Right ventricle myocardium inferior (tissue), 1 donor: Measurements from ENCODE around the gene EPO. TPM values are rescaled to one million over a fixed set of nuclear protein-coding genes. Genes with fewer than 3 reads are reported as not detected.
"Not testable (repeated sequence)": the region's sequence is repeated elsewhere in the genome, so short reads cannot be mapped to it uniquely, and the experiment has no call there.

Source experiments
- ATAC-seq: fragments of 200-7000 bp; cut with Tn5 transposase; one replicate; pipeline ENCODE4 v1.9.1; 2020; ENCODE audit warnings: mild to moderate bottlenecking, moderate library complexity
- DNase-seq: peaks from one replicate; pipeline ENCODE4 v3.0.0; 2021; ENCODE audit errors: missing footprints
- intact Hi-C: fragments of 100-400 bp; cut with DNase I; formaldehyde crosslinking; loops from one replicate; pipeline ENCODE4 v1.11.0; 2022
- total RNA-seq: library from RNA; stranded (reverse); fragmentation: NEBNext Ultra II Directional; extraction: Animal tissue kit (Norgen Biotek cat#: 25700); gene quantifications from one replicate; pipeline ENCODE4 v1.2.1, GENCODE V29; 2021
- donor health status: DM: no; HTN: yes; CAD: no; lungs with severe emphysema.

Gene EPO
- total RNA-seq, 1 donor from 2014 or later = not detected

DNA sequence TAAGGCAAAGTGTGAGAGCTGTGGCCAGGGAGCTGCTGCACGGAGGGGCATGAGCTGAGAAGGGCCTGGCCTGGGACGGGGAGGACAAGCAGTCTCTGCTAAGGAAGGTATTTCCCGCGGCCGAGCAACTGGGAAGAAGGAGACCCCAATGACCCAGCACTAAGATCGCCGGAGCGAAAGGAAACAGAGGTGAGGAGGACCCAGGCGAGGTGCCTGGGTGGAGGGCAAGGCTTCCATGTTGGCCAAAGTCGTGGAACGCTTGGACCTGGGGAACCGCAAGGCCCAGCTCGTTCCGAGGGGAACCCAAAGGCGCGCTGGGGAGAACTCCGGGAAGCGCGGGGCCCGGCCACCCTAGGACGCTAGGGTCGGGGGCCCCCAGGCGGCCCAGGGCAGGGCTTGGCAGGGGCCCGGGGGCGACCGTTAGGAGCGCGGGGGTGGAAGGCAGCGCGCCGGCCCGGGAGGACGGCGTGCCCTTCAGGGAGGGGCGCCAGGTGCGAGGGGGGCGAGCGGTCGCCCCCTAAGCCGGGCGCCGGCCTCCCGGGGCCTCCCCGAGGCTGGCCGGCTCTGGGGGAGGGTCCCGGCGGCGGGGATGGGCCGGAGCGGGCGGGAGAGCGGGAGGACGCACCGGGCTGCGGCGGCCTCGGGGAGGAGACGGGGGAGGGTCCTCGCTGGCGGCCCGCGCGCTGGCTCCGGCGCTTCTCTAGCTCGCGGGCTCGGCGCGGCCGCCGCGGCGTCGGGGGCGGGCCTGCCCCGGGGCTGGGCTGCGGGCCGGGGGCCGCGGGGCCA lies 26.8 kb upstream of the EPO start:
- DNase-seq (no peak), ATAC-seq (peak; percentile 12)
- intact Hi-C loops = loop anchor here (5.0 kb wide), 4 partner anchors 81 to 226 kb away; partner anchors contain the start of genes FBXO24, LRCH4 and MOSPD3

DNA sequence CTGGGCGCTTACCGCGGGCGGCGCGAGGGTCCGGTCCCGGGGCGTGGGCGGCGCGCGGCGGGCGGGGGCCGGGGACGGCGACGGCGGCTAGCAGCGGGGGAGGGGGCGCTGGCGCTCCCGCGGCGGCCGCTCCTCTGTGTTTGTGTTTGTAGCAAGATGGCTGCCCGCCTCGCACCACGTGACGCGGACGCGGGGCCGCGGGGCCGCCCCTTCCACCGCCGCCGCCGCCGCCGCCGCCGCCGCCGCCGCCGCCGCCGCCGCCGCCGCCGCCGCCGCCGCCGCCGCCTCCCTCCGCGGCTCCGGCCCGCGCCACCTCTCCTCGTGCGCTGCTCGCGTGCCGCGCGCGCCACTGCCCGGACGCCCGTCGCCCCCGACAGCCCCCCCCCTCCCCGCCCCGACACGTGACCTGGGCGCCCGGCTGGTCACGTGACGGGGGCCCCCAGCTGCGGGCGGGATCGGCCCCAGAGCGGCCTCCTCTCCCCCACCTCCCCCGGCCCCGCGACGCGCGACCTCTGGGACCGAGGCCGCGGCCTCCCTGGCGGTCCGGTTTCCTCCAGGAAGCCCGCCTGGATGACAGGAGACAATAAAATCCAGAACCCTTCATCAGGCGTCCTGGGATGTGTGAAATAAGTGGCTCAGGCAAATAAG lies 26.0 kb upstream of the EPO start, which contains the start of gene GIGYF1:
GIGYF1 (minus strand) TSS at position 153 of the 648 bp plus-strand sequence. CDS start 6,012 bp downstream, outside the sequence.
- ATAC-seq = peak; percentile 36
- peak; percentile 92 for DNase-seq
- intact Hi-C loops = loop anchor here (5.0 kb wide), 4 partner anchors 82 to 227 kb away; partner anchors contain the start of genes FBXO24, LRCH4 and MOSPD3

DNA sequence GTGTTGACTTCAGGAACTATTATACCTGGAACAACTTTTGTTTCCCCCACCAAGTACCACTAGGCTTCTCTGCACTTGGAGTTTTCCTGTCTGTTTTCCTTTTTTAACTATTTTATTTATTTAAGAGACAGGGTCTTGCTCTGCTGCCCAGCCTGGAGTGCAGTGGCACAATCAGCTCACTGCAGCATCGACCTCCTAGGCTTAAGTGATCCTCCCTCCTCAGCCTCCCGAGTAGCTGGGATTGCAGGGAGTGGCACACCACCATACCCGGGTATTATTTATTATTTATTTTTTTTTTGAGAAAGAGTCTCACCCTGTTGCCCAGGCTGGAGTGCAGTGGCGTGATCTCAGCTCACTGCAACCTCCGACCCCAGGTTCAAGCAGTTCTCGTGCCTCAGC lies 24.1 kb upstream of the EPO start:
- no peak for ATAC-seq
- intact Hi-C loops = no loop called here
- DNase-seq = no peak

DNA sequence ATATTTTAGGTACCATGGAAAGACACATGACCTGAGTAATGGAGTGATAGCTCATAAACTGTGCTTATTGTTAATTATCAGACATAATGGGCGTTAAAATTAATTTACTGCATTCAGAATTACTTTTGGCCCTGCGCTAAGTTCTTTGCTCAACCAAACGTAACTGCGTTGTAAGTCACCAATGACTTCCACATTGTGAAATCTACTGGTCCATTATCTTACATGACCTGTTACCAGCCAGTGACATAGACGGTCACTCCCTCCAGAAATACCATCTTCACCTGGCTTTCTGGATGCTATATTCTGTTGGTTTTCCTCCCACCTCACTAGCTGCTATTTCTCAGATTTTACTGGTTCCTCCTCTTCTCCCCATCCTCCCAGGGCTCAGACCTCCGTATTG lies 21.2 kb upstream of the EPO start:
- intact Hi-C loops = no loop called here
- ATAC-seq = no peak
- DNase-seq = no peak

DNA sequence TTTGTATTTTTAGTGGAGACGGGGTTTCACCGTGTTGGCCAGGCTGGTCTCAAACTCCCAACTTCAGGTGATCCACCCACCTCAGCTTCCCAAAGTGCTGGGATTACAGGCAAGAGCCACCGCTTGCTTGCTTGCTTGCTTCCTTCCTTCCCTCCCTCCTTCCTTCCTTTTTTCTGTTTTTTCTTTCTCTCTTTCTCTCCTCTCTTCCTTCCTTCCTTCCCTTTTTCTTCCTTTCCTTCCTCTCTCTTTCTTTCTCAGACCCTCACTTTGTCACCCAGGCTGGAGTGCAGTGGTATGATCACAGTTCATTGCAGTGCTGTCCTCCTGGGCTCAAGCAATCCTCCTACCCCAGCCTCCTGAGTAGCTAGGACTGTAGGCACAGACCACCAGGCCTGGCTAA lies 19.2 kb upstream of the EPO start:
- ATAC-seq, DNase-seq, intact Hi-C loops: not testable (repeated sequence)

DNA sequence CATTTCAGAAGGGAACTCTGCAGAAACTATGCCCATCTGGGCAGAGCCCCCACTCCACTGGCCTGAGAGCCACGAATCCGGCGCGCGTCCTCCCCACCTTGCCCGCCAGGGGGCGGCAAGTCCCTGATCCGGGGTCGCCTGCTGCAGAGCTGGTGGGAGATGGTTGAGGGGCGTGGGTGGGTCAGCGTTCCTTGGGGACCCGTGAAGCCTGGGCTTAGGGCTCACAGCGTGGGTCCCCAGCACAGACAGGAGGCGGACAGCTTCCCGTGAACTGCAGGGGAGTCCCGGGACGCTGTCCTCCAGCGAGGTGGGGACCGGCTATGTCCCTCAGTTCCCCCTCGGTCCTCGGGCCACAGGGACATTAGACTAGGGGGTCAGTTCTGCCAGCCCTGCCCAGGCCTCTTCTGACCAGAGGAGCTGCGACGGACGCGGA lies 14.9 kb upstream of the EPO start:
- peak; percentile 77 for ATAC-seq
- intact Hi-C loops = loop anchor here (5.0 kb wide), 1 partner anchor 147 kb away; the partner anchor contains the start of gene SLC12A9
- peak; percentile 88 for DNase-seq

DNA sequence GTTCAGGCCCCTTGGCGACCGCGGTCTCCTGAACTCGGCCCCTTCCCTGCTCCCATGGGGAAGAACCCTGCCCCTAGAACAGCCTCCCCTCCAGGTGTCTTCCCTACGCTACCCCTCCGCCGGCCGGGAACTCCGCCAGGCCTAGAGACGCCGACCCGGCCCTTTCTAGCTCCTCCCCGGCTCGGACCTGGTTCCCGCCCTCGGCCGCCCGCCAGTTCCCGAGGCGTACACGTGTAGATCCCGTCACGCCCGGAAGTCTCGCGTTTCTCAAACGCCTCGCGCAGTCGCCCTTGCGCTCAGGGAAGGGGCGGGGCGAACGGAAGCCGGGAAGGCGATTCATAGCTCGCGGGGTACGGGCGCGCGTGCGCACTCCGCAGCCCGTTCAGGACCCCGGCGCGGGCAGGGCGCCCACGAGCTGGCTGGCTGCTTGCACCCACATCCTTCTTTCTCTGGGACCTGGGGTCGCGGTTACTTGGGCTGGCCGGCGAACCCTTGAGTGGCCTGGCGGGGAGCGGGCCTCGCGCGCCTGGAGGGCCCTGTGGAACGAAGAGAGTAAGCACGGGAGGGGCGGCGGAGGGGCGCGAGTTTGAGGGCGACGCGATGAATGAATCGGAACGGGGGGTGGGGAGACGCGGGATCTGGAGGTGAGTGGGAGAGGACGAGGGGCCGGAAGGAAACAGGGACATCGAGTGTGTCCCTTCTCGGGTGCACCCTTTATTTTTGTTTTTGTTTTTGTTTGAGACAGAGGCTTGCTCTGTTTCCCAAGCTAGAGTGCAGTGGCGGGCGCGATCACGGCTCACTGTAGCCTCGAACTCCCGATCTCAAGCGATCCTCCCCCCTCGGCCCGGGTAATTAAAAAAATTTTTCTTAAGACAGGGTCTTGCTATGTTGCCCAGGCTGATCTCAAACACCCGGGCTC lies 14.3 kb upstream of the EPO start, which contains the start of gene POP7:
POP7 (plus strand) TSS at position 369 of the 919 bp plus-strand sequence. CDS start 710 bp downstream, outside the sequence.
- intact Hi-C loops = loop anchor here (5.0 kb wide), 1 partner anchor 146 kb away; the partner anchor contains the start of gene SLC12A9
- DNase-seq = peak; percentile 100
- peak; percentile 98 for ATAC-seq

DNA sequence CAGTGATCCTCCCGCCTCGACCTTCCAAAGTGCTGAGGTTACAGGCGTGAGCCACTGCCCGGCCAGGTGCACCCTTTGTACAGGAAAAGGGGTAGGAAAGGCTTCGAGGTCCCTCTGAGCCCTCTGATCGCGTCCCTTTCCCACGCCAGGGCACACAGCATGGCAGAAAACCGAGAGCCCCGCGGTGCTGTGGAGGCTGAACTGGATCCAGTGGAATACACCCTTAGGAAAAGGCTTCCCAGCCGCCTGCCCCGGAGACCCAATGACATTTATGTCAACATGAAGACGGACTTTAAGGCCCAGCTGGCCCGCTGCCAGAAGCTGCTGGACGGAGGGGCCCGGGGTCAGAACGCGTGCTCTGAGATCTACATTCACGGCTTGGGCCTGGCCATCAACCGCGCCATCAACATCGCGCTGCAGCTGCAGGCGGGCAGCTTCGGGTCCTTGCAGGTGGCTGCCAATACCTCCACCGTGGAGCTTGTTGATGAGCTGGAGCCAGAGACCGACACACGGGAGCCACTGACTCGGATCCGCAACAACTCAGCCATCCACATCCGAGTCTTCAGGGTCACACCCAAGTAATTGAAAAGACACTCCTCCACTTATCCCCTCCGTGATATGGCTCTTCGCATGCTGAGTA lies 13.5 kb upstream of the EPO start:
- intact Hi-C loops = loop anchor here (5.0 kb wide), 1 partner anchor 146 kb away; the partner anchor contains the start of gene SLC12A9
- ATAC-seq (no peak), DNase-seq (peak; percentile 77)

DNA sequence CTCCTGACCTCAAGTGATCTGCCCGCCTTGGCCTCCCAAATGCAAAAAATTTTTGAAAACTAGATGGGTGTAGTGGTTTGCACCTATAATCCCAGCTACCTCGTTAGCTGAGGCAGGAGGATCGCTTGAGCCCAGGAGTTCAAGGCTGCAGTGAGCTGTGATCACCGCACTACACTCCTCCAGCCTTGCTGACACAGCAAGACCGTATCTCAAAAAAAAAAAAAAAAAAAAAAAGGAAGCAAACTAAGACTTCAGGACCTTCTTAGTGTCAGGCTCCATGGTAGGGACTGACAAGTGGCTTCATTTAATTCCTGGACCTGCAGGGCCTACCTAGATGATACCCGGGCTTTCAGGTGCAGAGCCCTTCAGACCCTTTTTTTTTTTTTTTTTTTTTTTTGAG lies 11.9 kb upstream of the EPO start:
- ATAC-seq (no peak), DNase-seq (no peak)
- intact Hi-C loops = loop anchor here (5.0 kb wide), 1 partner anchor 144 kb away; the partner anchor contains the start of gene SLC12A9

DNA sequence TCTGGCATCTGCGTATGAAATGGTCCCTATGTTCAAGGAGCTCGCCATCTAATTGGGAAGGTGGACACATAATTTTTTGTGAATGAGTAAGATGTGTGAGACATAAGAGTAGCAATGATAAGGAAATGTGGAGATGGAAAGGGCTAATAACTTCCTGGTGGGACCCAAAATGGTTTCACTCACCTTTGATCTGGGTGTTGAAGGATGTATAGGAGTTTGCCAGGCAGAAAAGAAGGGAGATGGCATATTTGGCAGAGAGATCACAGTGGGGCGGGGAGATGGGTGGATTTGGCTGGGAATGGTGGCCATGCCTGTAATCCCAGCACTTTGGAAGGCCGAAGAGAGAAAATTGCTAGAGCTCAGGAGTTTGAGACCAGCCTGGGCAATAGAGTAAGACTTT lies 9.8 kb upstream of the EPO start:
- DNase-seq (no peak), ATAC-seq (no peak)
- intact Hi-C loops = no loop called here

DNA sequence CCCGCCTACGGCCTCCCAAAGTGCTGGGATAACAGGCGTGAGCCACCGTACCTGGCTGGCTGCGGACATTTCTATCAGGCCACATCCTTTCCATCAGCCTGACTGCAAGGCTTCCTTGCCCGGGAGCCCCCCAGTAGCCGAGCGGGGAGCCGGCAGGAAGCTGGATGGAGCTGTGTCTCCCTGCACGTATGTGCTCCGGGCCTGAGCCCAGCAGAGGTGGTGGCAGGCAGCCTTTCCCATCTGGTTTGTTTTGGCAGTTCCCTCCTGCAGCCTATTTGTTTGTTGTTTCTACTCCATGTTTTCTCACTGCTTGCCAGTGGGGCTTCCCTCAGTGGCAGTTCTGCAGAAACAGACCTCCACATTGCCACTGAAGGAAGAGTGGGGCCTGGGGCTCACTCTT lies 8.9 kb upstream of the EPO start:
- no peak for DNase-seq
- no peak for ATAC-seq
- intact Hi-C loops = no loop called here

DNA sequence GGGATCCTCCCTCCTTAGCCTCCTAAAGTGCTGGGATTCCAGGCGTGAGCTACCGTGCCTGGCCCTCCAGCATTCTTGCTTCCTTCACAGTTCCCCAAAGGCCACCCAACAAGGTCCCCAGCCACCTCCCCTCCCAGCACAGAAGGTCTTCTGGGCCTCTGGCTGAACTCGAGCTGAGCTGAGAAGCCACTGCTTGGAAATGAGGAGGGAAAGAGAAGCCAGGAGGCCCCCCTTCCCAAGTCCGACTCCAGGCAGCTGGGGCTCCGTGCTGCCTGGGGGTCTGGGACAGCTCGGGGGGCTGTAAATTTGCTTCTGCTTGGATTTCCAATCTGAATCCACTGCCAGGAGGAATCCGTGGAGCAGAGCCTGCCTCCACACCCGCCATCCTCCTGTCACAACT lies 5.5 kb upstream of the EPO start:
- DNase-seq (no peak), ATAC-seq (no peak)
- intact Hi-C loops = no loop called here

DNA sequence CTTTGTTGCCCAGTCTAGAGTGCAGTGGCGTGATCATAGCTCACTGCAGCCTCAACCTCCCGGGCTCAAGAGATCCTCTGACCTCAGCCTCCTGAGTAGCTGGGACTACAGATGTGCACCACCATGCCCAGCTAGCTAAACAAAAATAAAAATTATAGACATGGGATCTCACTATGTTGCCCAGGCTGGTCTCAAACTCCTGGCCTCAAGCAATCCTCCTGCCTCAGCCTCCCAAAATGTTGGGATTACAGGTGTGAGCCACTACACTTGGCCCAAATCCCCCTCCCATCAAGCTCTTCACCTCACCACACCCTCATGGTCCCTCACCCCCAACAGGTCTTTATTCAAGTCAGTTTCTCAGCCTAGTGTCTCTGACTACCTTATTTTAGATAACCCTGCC lies 3.2 kb upstream of the EPO start:
- DNase-seq, intact Hi-C loops, ATAC-seq: not testable (repeated sequence)

DNA sequence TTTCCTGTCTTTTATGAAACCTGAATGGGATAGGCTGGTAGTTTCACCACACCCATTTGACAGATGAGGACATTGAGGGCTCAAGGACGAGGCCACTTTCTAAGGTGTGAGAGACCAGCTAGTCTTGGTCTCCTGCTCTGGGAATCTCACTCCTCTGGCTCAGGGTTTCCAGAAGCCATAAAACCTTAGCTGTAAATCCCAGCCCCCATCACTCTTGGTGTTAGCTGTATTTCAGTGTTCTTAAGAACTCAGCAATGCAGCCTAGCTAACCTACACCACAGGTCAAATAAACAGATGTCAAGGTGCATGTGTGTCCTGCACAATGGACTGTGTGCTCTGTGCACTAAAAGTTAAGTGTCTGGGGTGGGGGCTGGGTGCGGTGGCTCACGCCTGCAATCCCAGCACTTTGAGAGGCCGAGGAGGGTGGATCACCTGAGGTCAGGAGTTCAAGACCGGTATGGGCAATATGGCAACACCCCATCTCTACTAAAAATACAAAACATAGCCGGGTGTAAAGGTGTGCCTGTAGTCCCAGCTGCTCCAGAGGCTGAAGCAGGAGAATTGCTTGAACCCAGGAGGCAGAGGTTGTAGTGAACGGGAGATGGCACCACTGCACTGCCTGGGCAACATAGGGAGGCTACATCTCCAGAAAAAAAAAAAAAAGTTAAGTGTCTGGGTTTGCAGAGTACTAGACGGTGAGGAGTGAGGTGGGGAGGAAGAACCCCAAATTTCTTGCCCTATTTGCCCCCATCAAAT lies 567 bp upstream of the EPO start:
- intact Hi-C loops = no loop called here
- no peak for DNase-seq
- ATAC-seq = no peak

DNA sequence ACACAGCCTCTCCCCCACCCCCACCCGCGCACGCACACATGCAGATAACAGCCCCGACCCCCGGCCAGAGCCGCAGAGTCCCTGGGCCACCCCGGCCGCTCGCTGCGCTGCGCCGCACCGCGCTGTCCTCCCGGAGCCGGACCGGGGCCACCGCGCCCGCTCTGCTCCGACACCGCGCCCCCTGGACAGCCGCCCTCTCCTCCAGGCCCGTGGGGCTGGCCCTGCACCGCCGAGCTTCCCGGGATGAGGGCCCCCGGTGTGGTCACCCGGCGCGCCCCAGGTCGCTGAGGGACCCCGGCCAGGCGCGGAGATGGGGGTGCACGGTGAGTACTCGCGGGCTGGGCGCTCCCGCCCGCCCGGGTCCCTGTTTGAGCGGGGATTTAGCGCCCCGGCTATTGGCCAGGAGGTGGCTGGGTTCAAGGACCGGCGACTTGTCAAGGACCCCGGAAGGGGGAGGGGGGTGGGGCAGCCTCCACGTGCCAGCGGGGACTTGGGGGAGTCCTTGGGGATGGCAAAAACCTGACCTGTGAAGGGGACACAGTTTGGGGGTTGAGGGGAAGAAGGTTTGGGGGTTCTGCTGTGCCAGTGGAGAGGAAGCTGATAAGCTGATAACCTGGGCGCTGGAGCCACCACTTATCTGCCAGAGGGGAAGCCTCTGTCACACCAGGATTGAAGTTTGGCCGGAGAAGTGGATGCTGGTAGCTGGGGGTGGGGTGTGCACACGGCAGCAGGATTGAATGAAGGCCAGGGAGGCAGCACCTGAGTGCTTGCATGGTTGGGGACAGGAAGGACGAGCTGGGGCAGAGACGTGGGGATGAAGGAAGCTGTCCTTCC lies 620 bp downstream of the EPO start:
- DNase-seq (no peak), ATAC-seq (no peak)
- intact Hi-C loops = no loop called here

DNA sequence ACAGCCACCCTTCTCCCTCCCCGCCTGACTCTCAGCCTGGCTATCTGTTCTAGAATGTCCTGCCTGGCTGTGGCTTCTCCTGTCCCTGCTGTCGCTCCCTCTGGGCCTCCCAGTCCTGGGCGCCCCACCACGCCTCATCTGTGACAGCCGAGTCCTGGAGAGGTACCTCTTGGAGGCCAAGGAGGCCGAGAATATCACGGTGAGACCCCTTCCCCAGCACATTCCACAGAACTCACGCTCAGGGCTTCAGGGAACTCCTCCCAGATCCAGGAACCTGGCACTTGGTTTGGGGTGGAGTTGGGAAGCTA lies 1.2 kb downstream of the EPO start:
- intact Hi-C loops = no loop called here
- DNase-seq (no peak), ATAC-seq (no peak)
